H54 (cell line): Measurements from ENCODE around the gene SETD1B.

ENCODE experiments used
- DNase-seq: peaks from one replicate; pipeline ENCODE4 v3.0.0; 2011; ENCODE audit warnings: low spot score, mixed read lengths; ENCODE audit not compliant: insufficient read length
- FAIRE-seq: peaks from 3 replicates; lab custom pipeline; 2011; peaks lifted over from hg19 to GRCh38; lab: Jason Lieb, UNC
- POLR2A ChIP-seq: IDR thresholded peaks from 2 replicates; pipeline ENCODE4 v1.6.1; 2011; ENCODE audit warnings: low read depth, mild to moderate bottlenecking, low read length

Gene SETD1B

DNA sequence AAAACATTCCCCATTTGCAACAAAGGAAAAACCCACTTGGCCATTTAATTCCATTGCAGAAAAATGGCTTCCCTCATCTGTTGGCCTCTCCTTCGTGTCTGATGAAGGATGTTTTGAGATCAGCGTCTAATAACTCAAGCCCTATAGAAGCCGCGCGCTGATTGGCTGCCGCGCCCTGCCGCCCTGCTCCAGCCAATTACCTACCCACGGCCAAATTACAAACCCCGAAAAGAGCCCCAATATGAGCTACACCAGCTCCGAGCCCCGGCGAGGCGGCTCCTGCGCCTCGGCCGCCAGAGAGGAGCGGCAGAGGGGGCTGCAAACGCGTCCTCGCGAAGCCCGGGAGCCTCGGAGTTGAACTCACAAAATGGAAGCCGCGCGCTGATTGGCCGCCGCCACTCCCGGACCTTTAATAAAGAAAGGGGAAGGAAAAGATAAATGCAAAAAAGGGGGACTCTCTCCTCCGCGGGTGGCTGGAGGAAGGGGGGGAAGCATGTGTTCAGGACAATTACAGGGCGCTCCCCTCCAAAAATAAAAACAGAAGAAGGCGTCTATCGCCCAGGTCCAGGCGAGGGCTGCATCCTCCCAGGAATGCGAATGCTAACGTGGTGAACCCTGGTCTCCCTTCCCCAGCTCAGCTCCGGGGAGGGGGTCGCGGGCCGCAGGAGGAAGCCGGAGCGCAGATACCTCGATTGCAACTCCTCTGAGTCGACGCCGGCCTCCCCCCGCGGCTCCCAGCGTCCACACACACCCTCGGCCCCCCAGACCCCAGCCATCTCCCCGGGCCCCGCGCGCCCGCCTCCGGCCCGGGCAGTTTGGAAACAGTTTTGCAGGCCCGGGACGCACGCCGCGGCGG, 738 bp upstream of the SETD1B start:
- FAIRE-seq (peak; percentile 92), DNase-seq (peak; percentile 98)
- TF ChIP-seq POLR2A = peak; percentile 48

DNA sequence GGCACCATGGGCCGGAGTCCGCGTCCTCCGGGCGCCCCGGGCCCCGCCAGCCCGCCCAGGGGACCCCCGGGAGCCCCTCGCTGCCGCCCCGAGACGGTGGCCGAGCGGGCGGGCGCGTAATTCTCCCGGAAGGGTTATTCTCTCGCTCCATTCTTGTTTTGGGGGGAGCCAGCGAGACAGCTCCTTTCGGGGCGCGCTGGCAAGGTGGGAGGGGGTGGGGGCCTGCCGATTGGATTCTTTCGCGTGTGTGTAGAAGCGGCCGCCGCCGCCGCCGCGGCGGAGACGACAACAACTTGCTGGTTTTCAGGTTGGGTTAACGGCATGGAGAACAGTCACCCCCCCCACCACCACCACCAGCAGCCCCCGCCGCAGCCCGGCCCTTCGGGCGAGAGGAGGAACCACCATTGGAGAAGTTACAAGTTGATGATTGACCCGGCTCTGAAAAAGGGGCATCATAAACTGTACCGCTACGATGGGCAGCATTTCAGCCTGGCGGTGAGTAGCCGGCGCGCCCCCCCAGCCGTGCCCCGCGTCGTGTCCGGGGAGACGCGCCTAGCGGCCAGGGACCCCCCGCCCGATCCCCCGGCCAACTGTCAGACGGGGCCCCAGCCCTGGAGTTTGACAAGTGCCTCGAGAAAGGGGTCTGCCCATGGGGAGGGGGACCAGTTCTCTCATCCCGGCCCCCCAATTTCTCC, 755 bp downstream of the SETD1B start:
- no peak for TF ChIP-seq POLR2A
- DNase-seq (peak; percentile 40), FAIRE-seq (no peak)

DNA sequence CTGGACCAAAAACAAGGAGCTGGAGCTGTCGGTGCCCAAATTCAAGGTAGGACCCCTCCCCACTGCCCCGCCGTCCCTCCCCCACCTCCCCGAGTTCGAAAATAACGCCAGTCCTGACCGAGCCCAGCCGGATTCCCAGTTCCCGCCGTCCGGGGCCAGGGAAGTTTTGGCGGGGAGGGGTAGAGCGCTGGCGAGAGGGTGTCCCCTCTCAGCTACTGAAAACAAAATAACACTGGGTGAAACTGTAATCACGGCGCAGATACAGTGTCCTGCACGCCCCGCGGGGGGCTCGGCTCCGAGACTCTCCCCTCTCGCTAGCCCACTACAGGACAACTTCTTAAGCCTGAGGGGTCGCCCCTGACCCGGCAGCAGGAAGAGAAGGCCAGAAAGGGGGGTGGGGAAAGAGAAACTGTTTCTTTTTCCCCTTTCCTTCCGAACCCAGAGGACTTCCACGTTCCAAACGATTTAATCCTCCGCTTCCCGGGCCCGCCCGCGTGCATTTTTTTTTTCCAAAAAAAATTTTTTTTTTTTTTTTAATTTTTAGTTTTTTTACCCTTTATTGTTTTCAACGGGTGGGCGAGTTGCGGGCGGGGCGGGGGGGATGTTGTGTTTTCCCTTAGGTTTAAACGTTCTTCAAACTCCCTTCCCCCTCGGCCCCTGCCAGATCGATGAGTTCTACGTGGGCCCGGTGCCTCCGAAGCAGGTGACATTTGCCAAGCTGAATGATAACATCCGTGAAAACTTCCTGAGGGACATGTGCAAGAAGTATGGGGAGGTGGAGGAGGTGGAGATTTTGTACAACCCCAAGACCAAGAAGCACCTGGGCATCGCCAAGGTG, 1.6 kb downstream of the SETD1B start:
- TF ChIP-seq POLR2A = no peak
- no peak for FAIRE-seq
- DNase-seq = peak; percentile 28

DNA sequence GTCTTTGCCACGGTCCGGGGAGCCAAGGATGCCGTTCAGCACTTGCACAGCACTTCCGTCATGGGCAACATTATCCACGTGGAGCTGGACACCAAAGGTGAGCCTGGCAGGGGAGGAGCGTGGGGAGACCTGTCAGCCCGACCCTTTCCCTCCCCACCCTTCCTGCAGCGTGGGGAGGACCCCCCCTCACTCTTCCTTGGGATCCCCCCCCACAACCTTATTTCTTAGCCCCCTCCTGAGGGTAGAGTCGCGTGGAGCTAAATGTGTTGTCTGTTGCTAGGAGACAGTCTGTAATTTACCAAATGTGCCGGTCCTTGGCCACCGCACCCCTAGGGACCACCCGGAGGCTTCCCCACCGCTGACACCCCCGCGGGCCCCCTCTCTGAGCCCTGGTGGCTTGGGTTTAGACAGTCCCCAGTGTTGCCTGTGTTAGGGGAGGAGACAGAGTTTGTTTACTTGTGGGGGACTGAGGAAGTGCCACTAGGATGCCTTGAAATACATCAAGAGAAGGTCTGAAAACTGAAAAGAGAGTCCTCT, 2.3 kb downstream of the SETD1B start:
- no peak for FAIRE-seq
- no peak for TF ChIP-seq POLR2A
- no peak for DNase-seq

DNA sequence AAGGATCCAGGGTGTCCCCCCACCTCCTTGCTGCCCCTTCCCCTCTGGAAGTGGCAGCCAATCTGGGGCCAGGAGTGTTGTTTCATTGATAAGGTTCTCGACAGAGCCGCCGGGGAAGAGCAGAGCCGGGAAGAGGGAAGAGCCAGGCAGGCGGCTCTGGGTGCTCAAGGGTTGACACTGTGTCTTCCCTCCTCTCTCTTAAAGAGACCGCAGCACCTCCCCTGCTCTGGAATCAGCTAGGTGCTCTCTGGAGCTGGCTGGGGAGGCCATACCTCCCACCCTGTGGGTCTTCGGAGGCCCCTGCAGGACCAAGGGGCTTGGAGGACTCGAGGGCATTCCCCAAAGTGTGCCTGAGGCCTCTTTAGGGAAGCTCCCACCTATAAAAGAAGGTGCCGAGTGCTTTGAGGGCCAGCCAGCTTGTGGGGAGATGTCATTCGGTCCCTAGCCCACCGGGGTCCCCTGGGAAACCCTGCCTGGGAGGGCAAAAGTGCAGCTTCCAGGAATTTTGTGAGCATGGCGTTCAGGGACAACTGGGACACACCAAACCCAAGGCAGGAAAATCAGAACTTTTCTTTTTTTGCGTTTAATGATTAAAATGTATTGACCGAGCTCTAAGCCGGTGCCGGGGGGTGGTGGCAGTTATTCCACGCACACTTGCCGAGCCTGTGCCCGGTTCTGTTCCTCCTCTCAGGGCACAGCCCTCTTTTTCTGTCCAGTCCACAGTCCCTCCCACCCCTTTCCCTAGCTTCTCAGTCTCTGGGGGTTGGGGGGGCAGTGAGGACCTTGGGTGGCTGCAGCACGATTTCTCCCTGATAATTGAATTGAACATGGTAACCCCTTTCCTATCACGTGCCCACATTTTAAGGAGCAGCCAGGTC, 3.0 kb downstream of the SETD1B start:
- FAIRE-seq = no peak
- no peak for TF ChIP-seq POLR2A
- peak; percentile 22 for DNase-seq

DNA sequence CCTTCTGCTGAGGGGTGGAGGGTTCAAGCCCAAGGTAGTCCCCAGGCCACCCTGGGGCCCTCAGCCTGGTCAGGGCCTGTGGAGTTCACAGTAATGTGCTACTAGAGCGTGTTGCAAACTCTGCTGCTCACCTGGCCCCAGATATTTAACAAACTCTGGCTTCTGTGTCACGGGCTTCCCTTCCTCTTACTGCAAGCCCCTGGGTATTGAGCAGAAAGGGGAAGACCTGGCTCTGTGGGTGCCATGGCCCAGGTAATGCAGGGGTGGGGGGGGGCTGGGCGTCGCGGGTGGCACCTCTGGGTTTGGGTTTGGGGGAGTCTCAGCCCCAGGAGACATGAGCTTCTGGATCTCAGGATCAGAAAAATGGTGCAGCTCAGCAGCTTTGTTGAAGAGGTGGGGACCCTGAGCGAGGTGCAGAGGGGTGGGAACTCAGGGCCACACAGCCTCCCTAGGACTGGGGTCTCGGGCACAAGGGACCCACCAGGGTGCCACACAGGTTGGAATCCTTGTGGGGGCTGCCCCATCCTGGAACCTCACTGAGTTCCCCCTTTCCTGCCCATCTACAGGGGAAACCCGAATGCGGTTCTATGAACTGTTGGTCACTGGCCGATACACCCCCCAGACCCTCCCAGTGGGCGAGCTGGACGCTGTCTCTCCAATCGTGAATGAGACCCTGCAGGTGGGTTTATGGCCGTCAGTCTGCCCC, 4.0 kb downstream of the SETD1B start:
- DNase-seq (no peak), FAIRE-seq (no peak)
- TF ChIP-seq POLR2A = no peak

DNA sequence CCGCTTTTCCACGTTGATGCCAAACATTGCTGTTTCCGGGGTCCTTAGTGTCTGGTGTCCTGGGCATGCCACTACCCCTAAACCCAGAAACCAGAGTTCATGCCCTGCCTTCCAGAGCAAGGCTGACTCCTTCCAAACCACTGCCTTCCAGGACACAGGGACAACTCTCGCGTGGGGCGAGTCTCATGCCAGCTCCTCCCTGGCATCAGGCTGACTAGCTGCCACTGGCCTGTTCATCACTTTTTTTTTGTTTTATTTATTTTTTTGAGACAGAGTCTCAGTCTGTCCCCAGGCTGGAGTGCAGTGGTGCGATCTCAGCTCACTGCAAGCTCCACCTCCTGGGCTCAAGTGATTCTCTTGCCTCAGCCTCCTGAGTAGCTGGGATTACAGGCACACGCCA, 4.8 kb downstream of the SETD1B start:
- no peak for DNase-seq
- FAIRE-seq = no peak
- no peak for TF ChIP-seq POLR2A

DNA sequence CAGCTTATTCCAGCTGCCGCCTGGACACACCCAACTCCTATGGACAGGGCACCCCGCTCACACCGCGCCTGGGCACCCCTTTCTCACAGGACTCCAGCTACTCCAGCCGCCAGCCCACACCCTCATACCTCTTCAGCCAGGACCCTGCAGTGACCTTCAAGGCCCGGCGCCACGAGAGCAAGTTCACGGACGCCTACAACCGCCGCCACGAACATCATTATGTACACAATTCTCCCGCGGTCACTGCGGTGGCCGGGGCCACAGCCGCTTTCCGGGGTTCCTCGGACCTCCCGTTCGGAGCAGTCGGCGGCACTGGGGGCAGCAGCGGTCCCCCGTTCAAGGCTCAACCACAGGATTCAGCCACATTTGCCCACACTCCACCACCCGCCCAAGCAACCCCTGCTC, 5.9 kb downstream of the SETD1B start:
- DNase-seq = no peak
- TF ChIP-seq POLR2A = no peak
- FAIRE-seq = no peak

DNA sequence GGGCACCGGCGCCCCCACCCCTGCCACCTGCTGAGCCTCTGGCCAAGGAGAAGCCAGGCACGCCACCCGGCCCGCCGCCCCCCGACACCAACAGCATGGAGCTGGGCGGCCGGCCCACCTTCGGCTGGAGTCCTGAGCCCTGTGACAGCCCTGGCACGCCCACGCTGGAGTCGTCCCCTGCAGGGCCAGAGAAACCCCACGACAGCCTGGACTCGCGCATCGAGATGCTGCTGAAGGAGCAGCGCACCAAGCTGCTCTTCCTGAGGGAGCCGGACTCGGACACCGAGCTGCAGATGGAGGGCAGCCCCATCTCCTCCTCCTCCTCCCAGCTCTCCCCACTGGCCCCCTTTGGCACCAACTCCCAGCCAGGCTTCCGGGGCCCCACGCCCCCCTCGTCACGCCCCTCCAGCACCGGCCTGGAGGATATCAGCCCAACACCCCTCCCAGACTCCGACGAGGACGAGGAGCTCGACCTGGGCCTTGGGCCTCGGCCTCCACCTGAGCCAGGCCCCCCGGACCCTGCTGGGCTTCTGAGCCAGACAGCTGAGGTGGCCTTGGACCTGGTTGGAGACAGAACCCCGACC, 6.5 kb downstream of the SETD1B start:
- no peak for DNase-seq
- no peak for TF ChIP-seq POLR2A
- no peak for FAIRE-seq

DNA sequence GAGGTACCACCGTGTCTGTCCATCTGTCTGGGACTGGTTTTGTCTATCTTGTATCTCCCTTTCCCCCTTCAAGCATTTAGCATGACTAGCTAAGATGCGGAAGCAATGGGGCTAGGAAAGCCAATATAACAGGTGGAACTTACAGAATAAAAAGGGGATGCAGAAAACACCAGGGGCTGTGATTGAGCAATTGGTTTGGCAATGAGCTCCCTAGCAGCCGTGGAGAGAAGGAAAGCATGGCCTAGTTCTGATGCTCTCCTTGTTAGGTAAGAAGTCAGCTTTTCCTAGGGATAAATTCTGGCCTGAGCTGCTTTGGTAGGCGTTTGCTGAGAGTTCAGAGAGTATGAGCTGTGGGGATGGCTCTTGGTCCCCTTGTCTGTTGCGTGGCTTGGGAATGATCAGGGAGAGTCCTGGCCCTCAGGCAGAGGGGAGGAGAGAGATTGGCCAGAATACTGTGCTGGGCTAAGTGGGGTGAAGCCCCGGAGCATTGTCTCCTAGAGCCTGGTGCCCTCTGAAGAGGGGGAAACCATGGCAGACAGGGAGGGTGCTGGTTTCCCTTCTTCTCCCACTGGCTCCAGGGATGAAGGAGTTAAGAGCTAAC, 7.1 kb downstream of the SETD1B start:
- no peak for DNase-seq
- FAIRE-seq = no peak
- TF ChIP-seq POLR2A = no peak
